Adrenal gland (tissue), 5 donors: ENCODE measurements around the gene VPREB1.

ENCODE experiments used
- POLR2A ChIP-seq, 2 donors: fragments of 450-650 bp; IDR thresholded peaks; one replicate each; pipeline ENCODE4 v1.6.1; 2017; ENCODE audit warnings: antibody characterized with exemption in 2 of 2, mild to moderate bottlenecking in 2 of 2, moderate library complexity in 1 of 2
- TF ChIP-seq, protein P1 (sequence below), 6 experiments: fragments of 450-650 bp in 4 of 6; fragments of 200-600 bp in 2 of 6; sonication (generic) in 1 of 6; IDR thresholded peaks; 1 replicate in 5 of 6; 2 replicates in 1 of 6; pipeline versions ENCODE4 v1.5.1 to v1.8.0; 2016 to 2021; ENCODE audit warnings: antibody characterized with exemption in 6 of 6, mild to moderate bottlenecking in 2 of 6, moderate library complexity in 1 of 6
- donor health status: DM: no; HTN: no; CAD: no.

DNA sequence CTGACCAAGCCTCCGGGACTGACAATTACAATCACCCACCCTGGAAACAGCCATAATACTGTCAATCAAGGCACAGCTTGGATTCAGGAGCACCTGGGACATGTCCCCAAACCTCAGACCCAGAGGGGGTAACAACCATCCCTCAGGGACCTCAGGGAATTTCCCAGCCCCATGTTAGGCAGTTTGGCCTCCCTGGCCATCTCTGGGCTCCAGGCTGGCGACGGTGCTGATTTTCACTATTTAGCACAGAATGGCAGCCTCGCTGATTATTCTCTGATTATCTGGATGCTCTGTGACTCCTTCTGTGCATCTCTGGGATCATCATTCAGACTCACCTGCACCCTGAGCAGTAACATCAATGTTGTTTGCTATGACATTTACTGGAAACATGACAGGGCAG lies 45.8 kb upstream of the VPREB1 start:
- TF ChIP-seq, protein P1, sequence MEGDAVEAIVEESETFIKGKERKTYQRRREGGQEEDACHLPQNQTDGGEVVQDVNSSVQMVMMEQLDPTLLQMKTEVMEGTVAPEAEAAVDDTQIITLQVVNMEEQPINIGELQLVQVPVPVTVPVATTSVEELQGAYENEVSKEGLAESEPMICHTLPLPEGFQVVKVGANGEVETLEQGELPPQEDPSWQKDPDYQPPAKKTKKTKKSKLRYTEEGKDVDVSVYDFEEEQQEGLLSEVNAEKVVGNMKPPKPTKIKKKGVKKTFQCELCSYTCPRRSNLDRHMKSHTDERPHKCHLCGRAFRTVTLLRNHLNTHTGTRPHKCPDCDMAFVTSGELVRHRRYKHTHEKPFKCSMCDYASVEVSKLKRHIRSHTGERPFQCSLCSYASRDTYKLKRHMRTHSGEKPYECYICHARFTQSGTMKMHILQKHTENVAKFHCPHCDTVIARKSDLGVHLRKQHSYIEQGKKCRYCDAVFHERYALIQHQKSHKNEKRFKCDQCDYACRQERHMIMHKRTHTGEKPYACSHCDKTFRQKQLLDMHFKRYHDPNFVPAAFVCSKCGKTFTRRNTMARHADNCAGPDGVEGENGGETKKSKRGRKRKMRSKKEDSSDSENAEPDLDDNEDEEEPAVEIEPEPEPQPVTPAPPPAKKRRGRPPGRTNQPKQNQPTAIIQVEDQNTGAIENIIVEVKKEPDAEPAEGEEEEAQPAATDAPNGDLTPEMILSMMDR (IDR thresholded peaks at IDR 0.05), result no peak
- TF ChIP-seq POLR2A (IDR thresholded peaks at IDR 0.05), result no peak
